GM13977 (cell line): ENCODE data around the gene PTGIR.

Experiments used
- DNase-seq: peaks from one replicate; pipeline ENCODE4 v3.0.0; 2012; ENCODE audit warnings: low spot score
- CTCF ChIP-seq: IDR thresholded peaks from 2 replicates; pipeline ENCODE4 v1.5.1; 2012; ENCODE audit warnings: mild to moderate bottlenecking, control low read depth; ENCODE audit not compliant: insufficient read depth; ENCODE audit errors: extremely low read depth, missing control alignments
- in situ Hi-C: fragments of 300-500 bp; cut with MboI; formaldehyde crosslinking; loops from one replicate; pipeline ENCODE4 v1.12.0; 2022; ENCODE audit warnings: low sequenced_read_pairs, low pct_unique_long_range_greater_than_20kb, mixed read lengths, inconsistent platforms; ENCODE audit not compliant: unreplicated experiment

PTGIR gene

DNA sequence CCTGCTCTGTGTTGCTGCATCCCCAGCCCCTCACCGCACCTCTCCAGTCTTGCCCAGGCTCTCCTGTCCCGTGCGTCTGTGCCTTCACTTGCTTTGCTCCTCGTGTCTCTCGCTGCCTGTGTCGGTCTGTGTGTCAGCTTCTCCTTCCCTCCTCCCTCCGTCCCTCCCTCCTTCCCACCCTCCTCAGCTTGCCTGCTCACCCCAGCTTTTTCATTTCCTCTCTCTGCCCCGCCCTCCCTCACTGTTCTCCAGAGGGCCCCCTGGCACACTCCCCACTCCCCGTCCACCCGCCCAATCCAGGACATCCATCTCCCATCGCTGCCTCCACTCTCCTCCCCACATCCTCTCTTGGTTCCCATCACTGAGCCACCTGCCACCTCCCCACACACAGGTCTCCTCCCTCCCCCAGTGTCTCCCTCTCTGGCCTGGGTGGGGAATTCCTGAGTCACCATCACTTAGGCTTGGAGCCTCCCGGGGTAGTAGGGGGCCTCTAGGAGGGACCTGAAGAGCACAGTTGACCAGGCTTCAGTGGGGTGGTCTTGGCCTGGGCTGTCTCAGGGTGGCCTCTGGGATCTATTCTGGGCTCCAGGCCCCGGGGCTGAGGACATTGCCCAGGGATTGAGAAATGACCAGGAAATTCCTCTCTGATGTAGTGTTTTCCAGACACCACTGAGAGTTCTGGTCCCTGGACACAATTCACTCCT, at the start of gene PTGIR:
Gene PTGIR, minus strand, starts transcription at position 132 of the 704 bp plus-strand sequence. CDS start 864 bp downstream, outside the sequence.
- in situ Hi-C loops, result no loop called here
- DNase-seq, result no peak

DNA sequence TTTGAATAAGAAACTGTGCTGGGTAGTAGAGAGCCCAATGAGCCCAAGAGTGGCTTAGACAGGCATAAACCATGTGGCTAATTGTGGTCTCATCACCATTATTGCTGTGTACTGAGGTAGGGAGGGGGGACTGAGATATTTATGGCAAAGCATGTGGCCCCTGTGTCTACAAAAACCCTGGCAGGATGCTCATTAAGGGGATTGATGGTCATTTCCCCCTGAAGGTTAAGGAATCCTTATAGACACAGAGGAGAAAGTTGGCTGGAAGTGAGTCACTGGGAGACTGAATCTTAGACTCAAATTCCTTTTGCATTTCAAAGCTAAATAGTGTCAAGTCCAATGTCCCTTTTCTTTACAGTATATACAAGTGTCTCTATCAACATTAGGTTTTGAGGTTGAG, 45.9 kb upstream of the PTGIR start:
- in situ Hi-C loops, result no loop called here
- no peak for TF ChIP-seq CTCF
- DNase-seq, result no peak

More for the DNA sequence above, at the start of gene PTGIR:
- no peak for TF ChIP-seq CTCF

DNA sequence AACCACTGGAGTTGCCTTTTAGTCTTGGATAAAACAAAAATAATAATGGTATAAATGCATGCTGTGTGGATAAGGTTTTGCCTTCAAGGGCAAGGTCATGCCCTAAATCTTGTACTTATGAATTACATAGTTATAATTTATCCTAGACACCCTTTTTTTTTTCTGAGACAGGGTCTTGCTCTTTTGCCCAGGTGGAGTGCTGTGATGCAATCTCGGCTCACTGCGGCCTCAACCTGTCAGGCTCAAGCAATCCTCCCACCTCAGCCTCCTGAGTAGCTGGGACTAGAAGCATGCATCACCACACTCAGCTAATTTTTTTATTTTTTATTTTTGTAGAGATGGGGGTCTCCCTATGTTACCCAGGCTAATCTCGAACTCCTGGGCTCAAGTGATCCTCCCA, 43.8 kb upstream of the PTGIR start:
- no peak for DNase-seq
- in situ Hi-C loops, result loop anchor here (10.0 kb wide), 1 partner anchor 134 kb away; no protein-coding TSS in a partner anchor
- no peak for TF ChIP-seq CTCF

- DNase-seq, result no peak
- TF ChIP-seq CTCF, result no peak
- in situ Hi-C loops, result loop anchor here (10.0 kb wide), 1 partner anchor 130 kb away; no protein-coding TSS in a partner anchor
Measured at GRCh38 chr19:46665072-46665471, 40.2 kb upstream of the PTGIR start.

DNA sequence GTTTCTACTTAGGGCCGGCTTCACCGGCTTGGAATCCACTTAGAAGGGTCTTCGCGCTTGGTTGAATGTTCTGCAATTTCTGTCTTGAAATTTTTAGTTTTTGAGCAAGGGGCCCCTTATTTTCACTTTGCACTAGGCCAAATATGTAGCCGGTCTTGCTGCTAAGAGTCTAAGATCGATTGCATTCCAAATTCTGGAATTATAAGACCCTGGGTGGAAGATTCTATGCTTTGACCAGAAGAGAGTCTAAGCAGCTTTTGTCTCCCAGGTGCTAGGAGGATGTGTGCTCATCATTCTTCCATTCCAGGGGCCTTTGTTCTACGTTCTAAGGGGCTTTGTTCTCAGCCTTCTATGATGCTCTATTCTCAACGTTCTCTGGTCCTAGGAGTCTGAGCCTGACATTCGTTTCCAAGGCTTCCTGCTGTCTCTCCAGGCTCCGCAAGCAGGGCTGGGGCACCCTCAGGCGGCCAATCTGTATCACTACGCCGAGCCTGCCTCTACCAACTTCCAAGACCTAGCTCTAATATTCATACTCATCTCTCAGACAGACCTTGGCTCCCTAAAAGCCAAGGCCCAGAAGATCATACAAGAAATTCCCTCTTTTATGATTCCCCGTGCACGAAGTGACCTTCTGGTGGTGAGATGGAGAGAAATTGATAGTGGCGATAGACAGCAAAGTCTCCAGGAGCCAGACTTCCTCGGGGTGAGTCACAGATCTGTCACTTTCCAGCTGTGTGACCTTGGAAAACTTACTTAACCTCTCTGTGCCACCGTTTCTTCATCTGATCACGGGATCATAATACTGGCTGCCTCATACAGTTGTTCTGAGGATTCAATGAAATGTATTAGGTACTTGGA, 37.1 kb upstream of the PTGIR start:
- in situ Hi-C loops, result loop anchor here (5.0 to 10.0 kb wide), 2 partner anchors 50 to 127 kb away; no protein-coding TSS in a partner anchor
- DNase-seq, result peak; percentile 82
- peak; percentile 89 for TF ChIP-seq CTCF

GRCh38 chr19:46661020-46661731, 36.3 kb upstream of the PTGIR start, which contains the start of gene DACT3:
Gene DACT3, minus strand, starts transcription at chr19:46661182. Its CDS starts 118 bp downstream, at chr19:46661064.
- in situ Hi-C loops, result loop anchor here (5.0 to 10.0 kb wide), 2 partner anchors 49 to 126 kb away; no protein-coding TSS in a partner anchor
- no peak for TF ChIP-seq CTCF
- DNase-seq, result peak; percentile 100
